Anterior cingulate cortex (tissue), 58 donors: ENCODE measurements around the gene AMOTL1.

ENCODE experiments used
- DNase-seq, 58 donors: peaks; one replicate each; lab custom pipeline; 2025; lab: John Stamatoyannopoulos, UW

Gene AMOTL1

GRCh38 chr11:94741022-94741679, 27.0 kb upstream of the AMOTL1 start:
- peak in 22 of 58 donors; percentile 7 to 64 (median 27) for DNase-seq

- no peak for DNase-seq
Measured at GRCh38 chr11:94742665-94743064, 25.5 kb upstream of the AMOTL1 start.

GRCh38 chr11:94746721-94747120, 21.4 kb upstream of the AMOTL1 start:
- DNase-seq = no peak

GRCh38 chr11:94747146-94747545, 21.0 kb upstream of the AMOTL1 start:
- no peak for DNase-seq

- DNase-seq = no peak
Measured at GRCh38 chr11:94747601-94748041, 20.5 kb upstream of the AMOTL1 start.

- no peak for DNase-seq
Measured at GRCh38 chr11:94749369-94749768, 18.8 kb upstream of the AMOTL1 start.

- DNase-seq = no peak
Measured at GRCh38 chr11:94750319-94751217, 17.6 kb upstream of the AMOTL1 start.

- DNase-seq = no peak
Measured at GRCh38 chr11:94751218-94751609, 16.9 kb upstream of the AMOTL1 start.

- no peak for DNase-seq
Measured at GRCh38 chr11:94751786-94752185, 16.4 kb upstream of the AMOTL1 start.

- DNase-seq = no peak
Measured at GRCh38 chr11:94753630-94754029, 14.5 kb upstream of the AMOTL1 start.

GRCh38 chr11:94754335-94754734, 13.8 kb upstream of the AMOTL1 start:
- DNase-seq = no peak

- DNase-seq = no peak
Measured at GRCh38 chr11:94754819-94755218, 13.3 kb upstream of the AMOTL1 start.

- DNase-seq = no peak
Measured at GRCh38 chr11:94755494-94755893, 12.7 kb upstream of the AMOTL1 start.

GRCh38 chr11:94757037-94757735, 11.0 kb upstream of the AMOTL1 start:
- no peak for DNase-seq

- DNase-seq = no peak
Measured at GRCh38 chr11:94758666-94759065, 9.5 kb upstream of the AMOTL1 start.

GRCh38 chr11:94759522-94759921, 8.6 kb upstream of the AMOTL1 start:
- DNase-seq = no peak

GRCh38 chr11:94760296-94760695, 7.9 kb upstream of the AMOTL1 start:
- DNase-seq = no peak

- DNase-seq = no peak
Measured at GRCh38 chr11:94762208-94762607, 5.9 kb upstream of the AMOTL1 start.

GRCh38 chr11:94762995-94763394, 5.2 kb upstream of the AMOTL1 start:
- DNase-seq = no peak

- DNase-seq = no peak
Measured at GRCh38 chr11:94766713-94767206, 1.4 kb upstream of the AMOTL1 start.

- no peak for DNase-seq
Measured at GRCh38 chr11:94767291-94767690, 865 bp upstream of the AMOTL1 start.
